Fibroblast of peridontal ligament (primary cell): ENCODE results near the gene KCTD17.

ENCODE experiments used
- DNase-seq: peaks from one replicate; pipeline ENCODE4 v3.0.0-alpha.2; 2010; ENCODE audit errors: extremely low read depth

KCTD17 gene

GRCh38 chr22:37103656-37104452 is 52.3 kb downstream of the KCTD17 start:
- DNase-seq, result no peak

- DNase-seq, result no peak
Measured at GRCh38 chr22:37105154-37105553, 53.6 kb downstream of the KCTD17 start.

GRCh38 chr22:37105990-37106389 is 54.4 kb downstream of the KCTD17 start:
- no peak for DNase-seq

GRCh38 chr22:37107816-37108621 is 56.5 kb downstream of the KCTD17 start:
- no peak for DNase-seq

- no peak for DNase-seq
Measured at GRCh38 chr22:37109242-37109917, 57.8 kb downstream of the KCTD17 start, which contains the start of gene TMPRSS6. Gene TMPRSS6 (minus strand): TSS chr22:37109713. CDS start chr22:37103417, 6,296 bp downstream.

GRCh38 chr22:37111156-37111717 is 59.7 kb downstream of the KCTD17 start:
- DNase-seq, result no peak

GRCh38 chr22:37112084-37112728 is 60.7 kb downstream of the KCTD17 start:
- no peak for DNase-seq
